ENCODE measurements around the gene PDS5B. TPM values are rescaled to one million over a fixed set of nuclear protein-coding genes. Genes with fewer than 3 reads are reported as not detected.

PDS5B gene
- total RNA-seq, 2 donors from 2014 or later = 46.9 to 57.1 TPM

- Histone ChIP-seq H3K9me3 (ENCODE audit: control insufficient read depth, low read length) (no peaks in the 10 kb centered on the region), H3K4me3 (ENCODE audit: low read length) (no peak overlapping the region), H3K27me3 (ENCODE audit: control insufficient read depth, insufficient read depth, low read length, poor library complexity, severe bottlenecking) (no peaks in the 10 kb centered on the region), H3K9ac (ENCODE audit: extremely low read depth, low read length, poor library complexity, severe bottlenecking) (no peak overlapping the region), H3K4me1 (ENCODE audit: control insufficient read depth, insufficient read depth, low read length) (no peaks in the 10 kb centered on the region), H3K27ac (ENCODE audit: low read depth, low read length) (no peak overlapping the region), H3K36me3 (ENCODE audit: control insufficient read depth, insufficient read depth, low read length) (peaks cover 14% of the 10 kb centered on the region)
- H3K27ac Mint-ChIP-seq = no peak overlapping the region
- no peak for DNase-seq
- H3K4me1 Mint-ChIP-seq = peaks cover 13% of the 10 kb centered on the region
- 94 to 98% methylated on average over 2 to 4 of the region's 4 CpGs for WGBS, 2 experiments (ENCODE audit: insufficient coverage in 1 of 2, insufficient read length in 1 of 2)
- no peak overlapping the region for H3K4me3 Mint-ChIP-seq
- H3K36me3 Mint-ChIP-seq (ENCODE audit: low read depth) = peaks cover 4% of the 10 kb centered on the region
- TF ChIP-seq CTCF (conservative IDR thresholded peaks at IDR 0.05) = no peak
- no peaks in the 10 kb centered on the region for H3K27me3 Mint-ChIP-seq (ENCODE audit: insufficient read depth)
- H3K9me3 Mint-ChIP-seq = no peaks in the 10 kb centered on the region
Observed at GRCh38 chr13:32736648-32737047, 150.4 kb downstream of the PDS5B start.

- H3K4me1 Mint-ChIP-seq = peaks cover 13% of the 10 kb centered on the region
- Histone ChIP-seq H3K9me3 (ENCODE audit: control insufficient read depth, low read length) (no peaks in the 10 kb centered on the region), H3K4me3 (ENCODE audit: low read length) (no peak overlapping the region), H3K27me3 (ENCODE audit: control insufficient read depth, insufficient read depth, low read length, poor library complexity, severe bottlenecking) (no peaks in the 10 kb centered on the region), H3K27ac (ENCODE audit: low read depth, low read length) (no peak overlapping the region), H3K4me1 (ENCODE audit: control insufficient read depth, insufficient read depth, low read length) (no peaks in the 10 kb centered on the region), H3K36me3 (ENCODE audit: control insufficient read depth, insufficient read depth, low read length) (peaks cover 17% of the 10 kb centered on the region), H3K9ac (ENCODE audit: extremely low read depth, low read length, poor library complexity, severe bottlenecking) (no peak overlapping the region)
- no peak for TF ChIP-seq CTCF (conservative IDR thresholded peaks at IDR 0.05)
- H3K9me3 Mint-ChIP-seq = no peaks in the 10 kb centered on the region
- no peaks in the 10 kb centered on the region for H3K27me3 Mint-ChIP-seq (ENCODE audit: insufficient read depth)
- H3K27ac Mint-ChIP-seq = no peak overlapping the region
- DNase-seq = no peak
- H3K36me3 Mint-ChIP-seq (ENCODE audit: low read depth) = peaks cover 4% of the 10 kb centered on the region
- H3K4me3 Mint-ChIP-seq = no peak overlapping the region
- WGBS, 2 experiments (ENCODE audit: insufficient coverage in 1 of 2, insufficient read length in 1 of 2) = 83 to 89% methylated on average over 2 of the region's 2 CpGs
Observed at GRCh38 chr13:32737111-32737571, 150.9 kb downstream of the PDS5B start.

- Mint-ChIP-seq H3K27ac (no peak overlapping the region), H3K9me3 (no peaks in the 10 kb centered on the region), H3K4me1 (peaks cover 13% of the 10 kb centered on the region), H3K27me3 (ENCODE audit: insufficient read depth) (no peaks in the 10 kb centered on the region), H3K36me3 (ENCODE audit: low read depth) (peaks cover 5% of the 10 kb centered on the region), H3K4me3 (no peak overlapping the region)
- Histone ChIP-seq H3K4me1 (ENCODE audit: control insufficient read depth, insufficient read depth, low read length) (no peaks in the 10 kb centered on the region), H3K27ac (ENCODE audit: low read depth, low read length) (no peak overlapping the region), H3K27me3 (ENCODE audit: control insufficient read depth, insufficient read depth, low read length, poor library complexity, severe bottlenecking) (no peaks in the 10 kb centered on the region), H3K9me3 (ENCODE audit: control insufficient read depth, low read length) (no peaks in the 10 kb centered on the region), H3K36me3 (ENCODE audit: control insufficient read depth, insufficient read depth, low read length) (peaks cover 16% of the 10 kb centered on the region), H3K4me3 (ENCODE audit: low read length) (no peak overlapping the region), H3K9ac (ENCODE audit: extremely low read depth, low read length, poor library complexity, severe bottlenecking) (no peak overlapping the region)
- 100% methylated on average over 1 of the region's 1 CpG; no CpG with 5 or more reads in 1 of the 2 experiments for WGBS, 2 experiments (ENCODE audit: insufficient coverage in 1 of 2, insufficient read length in 1 of 2)
- no peak for DNase-seq
- TF ChIP-seq CTCF (conservative IDR thresholded peaks at IDR 0.05) = no peak
Observed at GRCh38 chr13:32737679-32738078, 151.4 kb downstream of the PDS5B start.

All from endodermal cell (in vitro differentiated cells).